ENCODE results near the gene EIF5B.

DNA sequence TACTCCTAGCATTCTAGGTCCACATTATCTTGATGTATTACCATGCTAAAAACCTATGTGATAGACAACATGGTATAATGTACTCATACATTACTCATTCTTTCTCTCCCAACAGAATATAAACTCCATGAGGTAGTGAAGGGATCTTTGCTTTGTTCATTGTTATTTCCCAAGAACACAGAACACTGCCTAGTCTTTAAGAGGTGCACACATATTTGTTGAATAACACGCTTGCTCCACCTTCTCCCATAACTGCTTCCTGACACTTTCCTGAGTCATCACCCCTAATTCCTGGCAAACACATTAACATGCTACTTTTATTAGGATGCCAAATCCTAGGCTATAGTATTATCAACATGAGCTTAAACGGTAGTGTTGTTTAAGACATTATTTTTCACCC, 111.4 kb downstream of the EIF5B start:
- TF ChIP-seq, protein P1, sequence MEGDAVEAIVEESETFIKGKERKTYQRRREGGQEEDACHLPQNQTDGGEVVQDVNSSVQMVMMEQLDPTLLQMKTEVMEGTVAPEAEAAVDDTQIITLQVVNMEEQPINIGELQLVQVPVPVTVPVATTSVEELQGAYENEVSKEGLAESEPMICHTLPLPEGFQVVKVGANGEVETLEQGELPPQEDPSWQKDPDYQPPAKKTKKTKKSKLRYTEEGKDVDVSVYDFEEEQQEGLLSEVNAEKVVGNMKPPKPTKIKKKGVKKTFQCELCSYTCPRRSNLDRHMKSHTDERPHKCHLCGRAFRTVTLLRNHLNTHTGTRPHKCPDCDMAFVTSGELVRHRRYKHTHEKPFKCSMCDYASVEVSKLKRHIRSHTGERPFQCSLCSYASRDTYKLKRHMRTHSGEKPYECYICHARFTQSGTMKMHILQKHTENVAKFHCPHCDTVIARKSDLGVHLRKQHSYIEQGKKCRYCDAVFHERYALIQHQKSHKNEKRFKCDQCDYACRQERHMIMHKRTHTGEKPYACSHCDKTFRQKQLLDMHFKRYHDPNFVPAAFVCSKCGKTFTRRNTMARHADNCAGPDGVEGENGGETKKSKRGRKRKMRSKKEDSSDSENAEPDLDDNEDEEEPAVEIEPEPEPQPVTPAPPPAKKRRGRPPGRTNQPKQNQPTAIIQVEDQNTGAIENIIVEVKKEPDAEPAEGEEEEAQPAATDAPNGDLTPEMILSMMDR (conservative IDR thresholded peaks at IDR 0.05 in 1 of 2, IDR thresholded peaks at IDR 0.05 in 1 of 2; ENCODE audit: low read depth in 1 of 2, low read length in 2 of 2): no peak
- no peak for TF ChIP-seq EZH2 (IDR thresholded peaks at IDR 0.05; ENCODE audit: low read length, missing control alignments)
